ENCODE measurements around the gene JAML. TPM values are rescaled to one million over a fixed set of nuclear protein-coding genes. Genes with fewer than 3 reads are reported as not detected.

The JAML gene
- total and polyA plus RNA-seq, 9 of the 15 experiments (the other 6 are each of a cell fraction or from before 2014, with no cell fraction given): 0.05 to 0.32 (median 0.22) TPM; not detected in 4

DNA sequence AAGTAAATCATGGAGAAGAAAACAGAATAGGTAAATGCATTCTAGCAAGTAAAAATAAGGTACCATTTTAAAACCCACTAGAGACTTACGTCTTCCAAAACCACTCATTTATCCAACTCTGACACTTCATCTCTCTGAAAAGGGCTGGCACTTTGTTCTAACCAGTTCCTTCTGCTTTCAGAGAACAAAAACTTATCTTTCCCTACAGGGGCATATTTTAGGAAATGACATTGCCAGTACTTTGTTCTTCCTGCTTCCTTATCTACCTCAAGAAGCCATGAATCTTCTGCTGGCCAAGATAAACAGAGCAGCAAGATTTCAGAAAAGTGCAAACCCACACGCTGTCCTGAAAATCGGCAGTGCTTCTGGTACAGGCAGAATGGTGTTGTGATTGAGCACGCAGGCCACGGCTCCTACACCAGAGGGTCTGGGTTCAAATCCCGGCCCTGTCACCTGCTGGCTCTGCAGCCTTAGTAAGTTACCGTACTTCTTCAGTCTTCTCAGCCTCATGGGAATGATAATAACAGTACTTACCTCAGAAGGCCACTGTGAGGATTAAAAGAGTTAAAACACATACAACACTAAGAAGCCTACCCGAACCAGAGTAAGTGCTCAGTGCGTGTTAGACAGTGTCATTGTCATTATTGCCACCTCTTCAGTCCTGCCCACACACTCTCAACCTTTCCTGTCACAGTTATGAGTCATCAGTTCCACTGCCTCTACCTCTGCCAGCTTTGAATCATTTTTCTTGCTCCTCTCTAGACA lies 16.4 kb upstream of the JAML start (continued):
- TF ChIP-seq ZBTB34 (CRISPR knock-in tag; IDR thresholded peaks at IDR 0.05): no peak
- TF ChIP-seq HDAC6 (IDR thresholded peaks at IDR 0.05; ENCODE audit: low read depth, low read length): no peak
- TF ChIP-seq ARID3B (CRISPR knock-in tag; IDR thresholded peaks at IDR 0.05; ENCODE audit: borderline replicate concordance): no peak
- no peak for TF ChIP-seq HLTF (IDR thresholded peaks at IDR 0.05)
- TF ChIP-seq MCM7 (IDR thresholded peaks at IDR 0.05): no peak
- TF ChIP-seq, protein P1, sequence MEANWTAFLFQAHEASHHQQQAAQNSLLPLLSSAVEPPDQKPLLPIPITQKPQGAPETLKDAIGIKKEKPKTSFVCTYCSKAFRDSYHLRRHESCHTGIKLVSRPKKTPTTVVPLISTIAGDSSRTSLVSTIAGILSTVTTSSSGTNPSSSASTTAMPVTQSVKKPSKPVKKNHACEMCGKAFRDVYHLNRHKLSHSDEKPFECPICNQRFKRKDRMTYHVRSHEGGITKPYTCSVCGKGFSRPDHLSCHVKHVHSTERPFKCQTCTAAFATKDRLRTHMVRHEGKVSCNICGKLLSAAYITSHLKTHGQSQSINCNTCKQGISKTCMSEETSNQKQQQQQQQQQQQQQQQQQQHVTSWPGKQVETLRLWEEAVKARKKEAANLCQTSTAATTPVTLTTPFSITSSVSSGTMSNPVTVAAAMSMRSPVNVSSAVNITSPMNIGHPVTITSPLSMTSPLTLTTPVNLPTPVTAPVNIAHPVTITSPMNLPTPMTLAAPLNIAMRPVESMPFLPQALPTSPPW (CRISPR knock-in tag; IDR thresholded peaks at IDR 0.05): peak; percentile 51; the same call in 1 of the 2 replicates
- TF ChIP-seq STAT5B (CRISPR knock-in tag; IDR thresholded peaks at IDR 0.05): no peak
- TF ChIP-seq ARID3A (IDR thresholded peaks at IDR 0.05; ENCODE audit: borderline replicate concordance, low read depth, low read length): 0 out of 2 replicates have a peak, but pooled peaks have one; percentile 14
- TF ChIP-seq ZBED1 (IDR thresholded peaks at IDR 0.05): 0 out of 2 replicates have a peak, but pooled peaks have one; percentile 49
- TF ChIP-seq PURB (CRISPR knock-in tag; IDR thresholded peaks at IDR 0.05; ENCODE audit: low read depth): no peak
- no peak for TF ChIP-seq HNRNPH1 (optimal IDR thresholded peaks at IDR 0.05; ENCODE audit: low read depth, low read length)
- TF ChIP-seq, protein P2, sequence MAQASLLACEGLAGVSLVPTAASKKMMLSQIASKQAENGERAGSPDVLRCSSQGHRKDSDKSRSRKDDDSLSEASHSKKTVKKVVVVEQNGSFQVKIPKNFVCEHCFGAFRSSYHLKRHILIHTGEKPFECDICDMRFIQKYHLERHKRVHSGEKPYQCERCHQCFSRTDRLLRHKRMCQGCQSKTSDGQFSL (CRISPR knock-in tag; IDR thresholded peaks at IDR 0.05): no peak
- TF ChIP-seq, protein P2 (tag; IDR thresholded peaks at IDR 0.05): no peak
- no peak for TF ChIP-seq FOXO4 (CRISPR knock-in tag; IDR thresholded peaks at IDR 0.05)
- TF ChIP-seq THRAP3 (IDR thresholded peaks at IDR 0.05; ENCODE audit: borderline replicate concordance): no peak
- TF ChIP-seq RNF219 (CRISPR knock-in tag; IDR thresholded peaks at IDR 0.05): no peak
